Mesothelial cell of epicardium (in vitro differentiated cells): ENCODE measurements around the gene CTNNBL1. TPM values are rescaled to one million over a fixed set of nuclear protein-coding genes. Genes with fewer than 3 reads are reported as not detected.
"Not testable (repeated sequence)": the region's sequence is repeated elsewhere in the genome, so short reads cannot be mapped to it uniquely, and the experiment has no call there.

Experiments used
- DNase-seq, 2 experiments: peaks; one replicate each; pipeline ENCODE4 v3.0.0; 2021; ENCODE audit warnings: low spot score in 2 of 2; ENCODE audit not compliant: unreplicated experiment in 2 of 2
- H3K27ac Mint-ChIP-seq: 2 replicates; pipeline ENCODE4 v1.8.0; 2021; ENCODE audit warnings: mixed read lengths
- H3K27me3 Mint-ChIP-seq: 2 replicates; pipeline ENCODE4 v1.8.0; 2021; ENCODE audit warnings: low read depth, mixed read lengths
- H3K36me3 Mint-ChIP-seq: 2 replicates; pipeline ENCODE4 v1.8.0; 2021; ENCODE audit warnings: mixed read lengths
- H3K4me1 Mint-ChIP-seq: 2 replicates; pipeline ENCODE4 v1.8.0; 2021; ENCODE audit warnings: mixed read lengths
- H3K4me3 Mint-ChIP-seq: 2 replicates; pipeline ENCODE4 v1.8.0; 2021; ENCODE audit warnings: mild to moderate bottlenecking, moderate library complexity, mixed read lengths
- H3K9me3 Mint-ChIP-seq: 2 replicates; pipeline ENCODE4 v1.8.0; 2021; ENCODE audit warnings: mixed read lengths
- CTCF ChIP-seq: fragments of 200-600 bp; sonication (generic); IDR thresholded peaks from one replicate; pipeline ENCODE4 v1.5.0; 2021; ENCODE audit warnings: antibody characterized with exemption; ENCODE audit not compliant: unreplicated experiment
- total RNA-seq: library from RNA; stranded (reverse); gene quantifications from 3 replicates; pipeline ENCODE4 v1.2.1, GENCODE V29; 2021

CTNNBL1 gene
- total RNA-seq, 1 donor from 2014 or later = 59.0 TPM

- peaks cover 8% of the 10 kb centered on the region for H3K9me3 Mint-ChIP-seq
- H3K4me1 Mint-ChIP-seq = no peaks in the 10 kb centered on the region
- no peaks in the 10 kb centered on the region for H3K36me3 Mint-ChIP-seq
- H3K27me3 Mint-ChIP-seq = peaks cover 42% of the 10 kb centered on the region
- no peak overlapping the region for H3K27ac Mint-ChIP-seq
- TF ChIP-seq CTCF = no peak
- no peak overlapping the region for H3K4me3 Mint-ChIP-seq
- DNase-seq = no peak
These were observed 31.5 kb upstream of the CTNNBL1 start for GRCh38 chr20:37662308-37662707.

- not testable (repeated sequence) for H3K36me3 Mint-ChIP-seq, DNase-seq, H3K4me1 Mint-ChIP-seq, H3K4me3 Mint-ChIP-seq, H3K27ac Mint-ChIP-seq, H3K9me3 Mint-ChIP-seq
- peaks cover 39% of the 10 kb centered on the region for H3K27me3 Mint-ChIP-seq
These were observed 29.2 kb upstream of the CTNNBL1 start for GRCh38 chr20:37664595-37664994.

- no peak for TF ChIP-seq CTCF
- Mint-ChIP-seq H3K36me3 (no peaks in the 10 kb centered on the region), H3K4me3 (no peak overlapping the region), H3K27ac (no peak overlapping the region), H3K4me1 (no peaks in the 10 kb centered on the region), H3K9me3 (peaks cover 8% of the 10 kb centered on the region), H3K27me3 (peaks cover 54% of the 10 kb centered on the region)
- no peak for DNase-seq
These were observed 25.7 kb upstream of the CTNNBL1 start for GRCh38 chr20:37668166-37668565.

GRCh38 chr20:37669062-37669772 is 24.6 kb upstream of the CTNNBL1 start:
- Mint-ChIP-seq H3K9me3 (peaks cover 8% of the 10 kb centered on the region), H3K27me3 (peaks cover 62% of the 10 kb centered on the region), H3K27ac (no peak overlapping the region), H3K4me1 (peaks cover 6% of the 10 kb centered on the region), H3K36me3 (no peaks in the 10 kb centered on the region), H3K4me3 (no peak overlapping the region)
- TF ChIP-seq CTCF = no peak
- no peak for DNase-seq

- H3K36me3 Mint-ChIP-seq = no peaks in the 10 kb centered on the region
- peaks cover 4% of the 10 kb centered on the region for H3K9me3 Mint-ChIP-seq
- no peak for DNase-seq
- H3K4me1 Mint-ChIP-seq = peaks cover 6% of the 10 kb centered on the region
- H3K27ac Mint-ChIP-seq = no peak overlapping the region
- no peak for TF ChIP-seq CTCF
- H3K4me3 Mint-ChIP-seq = no peak overlapping the region
- H3K27me3 Mint-ChIP-seq = peaks cover 65% of the 10 kb centered on the region
These were observed 24.0 kb upstream of the CTNNBL1 start for GRCh38 chr20:37669773-37670236.

GRCh38 chr20:37670351-37670791 is 23.5 kb upstream of the CTNNBL1 start:
- H3K4me1 Mint-ChIP-seq = peaks cover 6% of the 10 kb centered on the region
- H3K27ac Mint-ChIP-seq = no peak overlapping the region
- H3K9me3 Mint-ChIP-seq = peaks cover 4% of the 10 kb centered on the region
- TF ChIP-seq CTCF = no peak
- DNase-seq = no peak
- no peaks in the 10 kb centered on the region for H3K36me3 Mint-ChIP-seq
- H3K27me3 Mint-ChIP-seq = peaks cover 70% of the 10 kb centered on the region
- H3K4me3 Mint-ChIP-seq = no peak overlapping the region
